Adrenal gland (tissue), 12 donors: Measurements from ENCODE around the gene CEP78. TPM values are rescaled to one million over a fixed set of nuclear protein-coding genes. Genes with fewer than 3 reads are reported as not detected.

ENCODE experiments used
- DNase-seq, 7 donors: peaks; one replicate each; pipeline ENCODE4 v3.0.0-alpha.2; 2019 to 2020
- H3K27ac ChIP-seq, 5 donors: fragments of 200-600 bp; sonication (generic) in 4 of 5; 1 replicate in 3 of 5; 2 replicates in 2 of 5; pipeline versions ENCODE4 v1.5.1 to v1.8.0; 2016 to 2020; ENCODE audit warnings: mild to moderate bottlenecking in 1 of 5
- H3K27me3 ChIP-seq: fragments of 200-600 bp; 2 replicates; pipeline ENCODE4 v1.8.0; 2021
- H3K36me3 ChIP-seq, 2 donors: fragments of 200-600 bp; replicated peaks in 1 of 2; 1 replicate in 1 of 2; 2 replicates in 1 of 2; pipeline versions ENCODE4 v1.5.1 to v1.8.0; 2018 to 2022
- H3K4me1 ChIP-seq, 2 donors: fragments of 200-600 bp; replicated peaks in 1 of 2; 1 replicate in 1 of 2; 2 replicates in 1 of 2; pipeline versions ENCODE4 v1.5.1 to v1.8.0; 2018 to 2021
- H3K4me3 ChIP-seq, 4 donors: fragments of 200-600 bp; sonication (generic) in 3 of 4; one replicate each; pipeline ENCODE4 v1.5.1; 2016 to 2018
- H3K9me3 ChIP-seq, 3 donors: fragments of 200-600 bp; sonication (generic) in 1 of 3; replicated peaks in 1 of 3; 1 replicate in 2 of 3; 2 replicates in 1 of 3; pipeline versions ENCODE4 v1.5.1 to v1.8.0; 2016 to 2021
- CTCF ChIP-seq, 6 experiments: fragments of 450-650 bp in 4 of 6; fragments of 200-600 bp in 2 of 6; sonication (generic) in 1 of 6; IDR thresholded peaks; 1 replicate in 5 of 6; 2 replicates in 1 of 6; pipeline versions ENCODE4 v1.5.1 to v1.8.0; 2016 to 2021; ENCODE audit warnings: antibody characterized with exemption in 6 of 6, mild to moderate bottlenecking in 2 of 6, moderate library complexity in 1 of 6
- POLR2A ChIP-seq, 2 donors: fragments of 450-650 bp; IDR thresholded peaks; one replicate each; pipeline ENCODE4 v1.6.1; 2017; ENCODE audit warnings: antibody characterized with exemption in 2 of 2, mild to moderate bottlenecking in 2 of 2, moderate library complexity in 1 of 2
- WGBS, 4 donors: extraction: QIAGEN DNeasy Blood & Tissue Kit in 2 of 4; methylation state at CpG; one replicate each; pipeline versions ENCODE4 v1.1.5 to v1.1.7; 2013 to 2017; 5-methylcytosine and 5-hydroxymethylcytosine counted together
- intact Hi-C, 2 donors: fragments of 100-400 bp; cut with DNase I; formaldehyde crosslinking; loops; one replicate each; pipeline versions ENCODE4 v1.14.1 to v1.15.0; 2022 to 2023
- polyA plus RNA-seq, 3 donors: library from polyadenylated mRNA; stranded (reverse); fragments of 200-250 nt in 2 of 3; fragments of 350-450 nt in 1 of 3; fragmentation: Illumina TruSeq in 1 of 3; extraction: RNeasy Lipid Tissue Mini Kit (QIAGEN cat#74804) in 1 of 3; gene quantifications; one replicate each; pipeline ENCODE4 v1.2.3, GENCODE V29; 2013 to 2014
- total RNA-seq, 9 donors: library from RNA; depleted of rRNA in 4 of 9; stranded (reverse); fragments of >200 nt in 4 of 9; fragments of 120-200 nt in 1 of 9; fragmentation: NEBNext Ultra II Directional in 1 of 9; extraction: Animal tissue kit (Norgen Biotek cat#: 25700) in 1 of 9; gene quantifications; one replicate each; pipeline versions ENCODE4 v1.1.0 to v1.2.4, GENCODE V29; 2013 to 2023
- donor health status: healthy with polysubstance abuse.
- donor health status: Bipolar disorder and iron deficiency.
- donor health status: DM: yes; HTN: yes; CAD: no.
- donor health status: DM: no; HTN: no; CAD: no.
- donor health status: DM: no; HTN: no; CAD: no.
- donor health status: DM: yes; HTN: yes; CAD: no.

CEP78 gene
- total and polyA plus RNA-seq, 12 donors: 5.5 to 18.5 (median 10.0) TPM

GRCh38 chr9:78296201-78296892 lies 60.5 kb downstream of the CEP78 start:
- peak overlapping the region; percentile 77 to 89 (median 85) for H3K27ac ChIP-seq
- WGBS, 4 donors: 5 to 16% (median 5%) methylated on average over 20 to 32 of the region's 32 CpGs
- no peaks in the 10 kb centered on the region for H3K36me3 ChIP-seq
- peak overlapping the region in 3 of 4 donors; percentile 38 to 62 (median 56) for H3K4me3 ChIP-seq
- H3K9me3 ChIP-seq: no peaks in the 10 kb centered on the region
- no peaks in the 10 kb centered on the region for H3K27me3 ChIP-seq
- peaks cover 12 to 16% of the 10 kb centered on the region in 2 donors for H3K4me1 ChIP-seq
- TF ChIP-seq POLR2A (IDR thresholded peaks at IDR 0.05) (peak in 1 of 2 donors; percentile 35), CTCF (IDR thresholded peaks at IDR 0.05) (no peak)
- DNase-seq: peak; percentile 62 to 86 (median 81)
- intact Hi-C loops: no loop called here

DNA sequence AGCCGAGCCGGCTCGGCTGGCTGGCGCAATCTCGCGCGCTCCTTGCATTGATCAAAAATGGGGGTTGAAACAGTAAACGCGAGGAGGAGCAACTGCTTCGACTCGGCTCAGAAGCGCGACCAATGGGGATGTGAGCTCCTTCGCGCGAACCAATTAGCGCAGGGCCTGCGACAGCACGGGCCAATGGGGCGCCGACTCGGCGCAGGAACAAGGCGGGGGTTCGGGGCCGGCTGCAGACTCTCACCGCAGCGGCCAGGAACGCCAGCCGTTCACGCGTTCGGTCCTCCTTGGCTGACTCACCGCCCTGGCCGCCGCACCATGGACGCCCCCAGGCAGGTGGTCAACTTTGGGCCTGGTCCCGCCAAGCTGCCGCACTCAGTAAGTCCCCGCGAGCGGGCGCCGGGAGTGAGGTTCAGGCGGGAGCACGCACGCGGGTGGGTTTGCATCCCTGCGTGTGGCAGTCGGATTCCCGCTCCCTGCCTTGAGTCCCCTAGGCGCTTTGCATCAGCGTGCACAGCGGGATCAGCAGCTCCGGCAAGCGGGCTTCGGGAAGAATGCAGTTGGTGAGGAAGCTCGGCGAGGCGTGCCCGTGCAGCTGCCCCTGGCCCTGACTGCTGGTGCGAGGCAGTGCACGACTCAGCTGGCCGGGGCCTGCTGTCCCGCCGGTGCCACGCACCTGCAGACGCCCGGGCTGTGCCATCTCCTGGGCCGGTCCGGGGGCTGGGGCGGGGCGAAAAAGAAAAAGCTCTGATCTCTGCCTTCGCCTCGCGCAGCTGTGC lies 61.2 kb downstream of the CEP78 start, which contains the start of gene PSAT1:
TSS of gene PSAT1 (plus strand) at position 233 of the 779 bp plus-strand sequence. CDS start at position 319, 86 bp downstream.
- Histone ChIP-seq H3K4me3 (peak within 1 kb of the TSS in 3 of 4 donors; percentile 38 to 62 (median 56)), H3K9me3 (no peaks in the 10 kb centered on the region), H3K4me1 (peaks cover 12 to 21% of the 10 kb centered on the region in 2 donors), H3K27ac (peak within 1 kb of the TSS; percentile 77 to 89 (median 85)), H3K27me3 (no peaks in the 10 kb centered on the region), H3K36me3 (no peaks in the 10 kb centered on the region)
- 0 to 2% (median 1%) methylated on average over 10 to 76 of the region's 76 CpGs for WGBS, 4 donors
- intact Hi-C loops: no loop called here
- peak; percentile 89 to 97 (median 96) for DNase-seq
- TF ChIP-seq CTCF (IDR thresholded peaks at IDR 0.05): peak in 1 of 6 experiments; percentile 5
- peak in 1 of 2 donors; percentile 77 for TF ChIP-seq POLR2A (IDR thresholded peaks at IDR 0.05)

DNA sequence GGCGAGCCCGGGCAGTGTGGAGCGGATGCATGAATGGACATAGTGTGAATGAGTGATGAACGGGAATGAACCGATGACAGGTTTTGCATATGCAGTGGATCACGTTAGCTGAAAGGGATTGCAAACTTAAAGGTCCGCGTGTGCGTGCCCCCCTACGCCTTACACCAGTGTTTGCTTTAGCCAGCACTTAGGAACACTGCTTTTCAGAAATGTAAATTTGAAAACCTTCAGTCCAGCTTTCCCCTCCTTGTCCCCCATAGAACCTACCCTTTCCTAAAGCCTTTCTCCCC lies 61.7 kb downstream of the CEP78 start:
- H3K9me3 ChIP-seq: no peaks in the 10 kb centered on the region
- peak overlapping the region in 3 of 4 donors; percentile 29 to 62 (median 56) for H3K4me3 ChIP-seq
- no peaks in the 10 kb centered on the region for H3K36me3 ChIP-seq
- H3K4me1 ChIP-seq: peaks cover 15 to 21% of the 10 kb centered on the region in 2 donors
- TF ChIP-seq CTCF (IDR thresholded peaks at IDR 0.05) (no peak), POLR2A (IDR thresholded peaks at IDR 0.05) (no peak)
- no peaks in the 10 kb centered on the region for H3K27me3 ChIP-seq
- H3K27ac ChIP-seq: peak overlapping the region; percentile 56 to 87 (median 72)
- DNase-seq: no peak
- intact Hi-C loops: no loop called here
- WGBS, 4 donors: 0 to 2% (median 1%) methylated on average over 7 to 10 of the region's 10 CpGs

DNA sequence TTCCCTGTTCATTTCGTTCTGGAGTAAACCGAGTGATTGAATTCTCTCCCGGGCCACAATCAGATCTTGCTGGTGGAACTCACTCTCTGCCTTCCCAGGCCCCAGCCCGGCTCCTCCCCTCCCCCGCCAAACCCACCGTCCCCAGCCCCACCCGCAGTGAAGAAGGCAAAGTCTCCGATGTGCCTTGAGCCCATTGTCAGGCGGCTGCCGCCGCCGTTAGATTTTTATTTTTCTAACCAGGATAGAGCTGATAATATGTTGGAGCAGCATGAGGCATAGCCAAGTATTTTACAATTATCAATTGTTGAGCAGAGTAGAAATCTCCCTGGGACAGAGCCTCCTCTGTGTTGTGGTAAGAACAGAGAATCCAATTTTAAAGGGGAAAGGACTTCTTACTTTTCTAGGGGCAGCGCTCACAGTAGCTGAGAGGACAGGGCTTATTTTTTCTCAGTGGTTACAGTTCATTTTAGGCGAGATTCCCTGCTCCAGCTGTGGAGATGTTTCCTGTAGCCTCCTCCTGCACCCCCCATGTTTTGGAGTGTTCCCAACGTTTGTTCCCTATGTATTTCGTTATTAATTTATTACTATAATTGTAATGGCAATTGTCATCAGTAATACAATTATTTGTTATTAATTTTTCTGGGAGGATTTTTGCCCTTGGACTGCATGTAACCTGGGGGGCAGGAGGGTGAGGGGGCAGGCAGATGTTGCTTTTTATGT lies 62.3 kb downstream of the CEP78 start:
- peak in 3 of 7 donors; percentile 29 to 48 (median 47) for DNase-seq
- Histone ChIP-seq H3K4me1 (peaks cover 16 to 24% of the 10 kb centered on the region in 2 donors), H3K36me3 (no peaks in the 10 kb centered on the region), H3K9me3 (no peaks in the 10 kb centered on the region), H3K27ac (peak overlapping the region in 4 of 5 donors; percentile 56 to 87 (median 73)), H3K4me3 (peak overlapping the region in 3 of 4 donors; percentile 29 to 62 (median 56)), H3K27me3 (no peaks in the 10 kb centered on the region)
- TF ChIP-seq POLR2A (IDR thresholded peaks at IDR 0.05) (no peak), CTCF (IDR thresholded peaks at IDR 0.05) (no peak)
- 2 to 8% (median 4%) methylated on average over 12 to 16 of the region's 16 CpGs for WGBS, 4 donors
- intact Hi-C loops: no loop called here
